OCI-LY7 (cell line): ENCODE measurements around the gene ATP1A2. TPM values are rescaled to one million over a fixed set of nuclear protein-coding genes. Genes with fewer than 3 reads are reported as not detected.
A peak's percentile ranks its signal among the peaks of the same experiment; 100 is the strongest.

Source experiments
- BruUV-seq: library from RNA; stranded (reverse); fragments of 400-500 nt; replicated peaks from 2 replicates; lab custom pipeline; 2021; lab: Mats Ljungman, UMichigan
- CTCF ChIA-PET: fragments of 300-600 bp; sonication (Branson Sonifier 250); formaldehyde crosslinking; loops from one replicate; lab custom pipeline; 2022; ENCODE audit warnings: antibody characterized with exemption; ENCODE audit not compliant: unreplicated experiment; lab: Charles Lee
- POLR2A ChIA-PET: fragments of 300-600 bp; sonication (Branson Sonifier 250); formaldehyde crosslinking; loops from one replicate; lab custom pipeline; 2022; ENCODE audit warnings: antibody characterized with exemption; lab: Charles Lee
- DNase-seq: peaks from one replicate; pipeline ENCODE4 v3.0.0-alpha.2; 2015; ENCODE audit warnings: low spot score
- H2AFZ ChIP-seq: fragments of 200-600 bp; sonication (generic), shearing (Covaris generic); 2 replicates; pipeline ENCODE4 v1.6.1; 2014; ENCODE audit warnings: mild to moderate bottlenecking, antibody characterized with exemption, low read length, moderate library complexity
- H3K27ac ChIP-seq: fragments of 200-600 bp; sonication (generic); 2 replicates; pipeline ENCODE4 v1.5.1; 2014; ENCODE audit warnings: mixed run types, low read depth, mild to moderate bottlenecking, moderate library complexity, low read length, inconsistent platforms; ENCODE audit not compliant: poor library complexity, severe bottlenecking
- H3K36me3 ChIP-seq: fragments of 200-600 bp; sonication (generic); 2 replicates; pipeline ENCODE4 v1.6.1; 2014; ENCODE audit warnings: mild to moderate bottlenecking, antibody characterized with exemption, low read length, moderate library complexity, mixed read lengths; ENCODE audit not compliant: insufficient read depth
- H3K4me1 ChIP-seq: fragments of 200-600 bp; sonication (generic); 2 replicates; pipeline ENCODE4 v1.5.1; 2014; ENCODE audit warnings: mild to moderate bottlenecking, low read length; ENCODE audit not compliant: insufficient read depth, poor library complexity, severe bottlenecking
- H3K4me2 ChIP-seq: fragments of 200-600 bp; sonication (generic); 2 replicates; pipeline ENCODE4 v1.6.1; 2014; ENCODE audit warnings: mild to moderate bottlenecking, low read length
- H3K4me3 ChIP-seq: fragments of 200-600 bp; sonication (generic); 2 replicates; pipeline ENCODE4 v1.5.1; 2014; ENCODE audit warnings: mild to moderate bottlenecking, low read depth, low read length; ENCODE audit not compliant: poor library complexity, severe bottlenecking
- H3K79me2 ChIP-seq: fragments of 200-600 bp; sonication (generic); 2 replicates; pipeline ENCODE4 v1.6.1; 2016; ENCODE audit warnings: low read depth, mild to moderate bottlenecking, low read length, moderate library complexity, mixed read lengths; ENCODE audit not compliant: insufficient read depth
- H3K9me2 ChIP-seq: fragments of 200-600 bp; sonication (generic); 2 replicates; pipeline ENCODE4 v1.6.1; 2016; ENCODE audit warnings: mild to moderate bottlenecking, low read length, mixed read lengths; ENCODE audit not compliant: insufficient read depth
- H3K9me3 ChIP-seq: fragments of 200-600 bp; sonication (generic); 2 replicates; pipeline ENCODE4 v1.6.1; 2014; ENCODE audit warnings: mild to moderate bottlenecking, mixed run types, low read length, mixed read lengths
- H4K20me1 ChIP-seq: fragments of 200-600 bp; sonication (generic); 2 replicates; pipeline ENCODE4 v1.6.1; 2014; ENCODE audit warnings: mild to moderate bottlenecking, antibody characterized with exemption, low read length, moderate library complexity, mixed read lengths; ENCODE audit not compliant: insufficient read depth
- EZH2phosphoT487 ChIP-seq: fragments of 200-600 bp; sonication (generic); IDR thresholded peaks from 2 replicates; pipeline ENCODE4 v1.6.1; 2018; ENCODE audit warnings: low read depth, borderline replicate concordance, mild to moderate bottlenecking, mixed run types, antibody characterized with exemption, low read length, moderate library complexity, mixed read lengths
- intact Hi-C: fragments of 100-400 bp; cut with micrococcal nuclease; formaldehyde crosslinking; loops from one replicate; pipeline ENCODE4 v1.10.0; 2022; ENCODE audit not compliant: unreplicated experiment
- total RNA-seq, 2 experiments: library from RNA; depleted of rRNA in 1 of 2; stranded (reverse); fragments of >200 nt in 1 of 2; shearing (Covaris generic) in 1 of 2; gene quantifications; 2 replicates each; pipeline ENCODE4 v1.2.3, GENCODE V29; 2014 to 2022
- TF ChIP-seq, protein P1 (sequence below): fragments of 200-600 bp; sonication (generic); conservative IDR thresholded peaks from 2 replicates; pipeline ENCODE4 v1.5.1; 2014; ENCODE audit warnings: mild to moderate bottlenecking, antibody characterized with exemption, low read length, moderate library complexity, mixed read lengths

Gene ATP1A2
- total RNA-seq, 2 experiments from 2014 or later, result not detected

DNA sequence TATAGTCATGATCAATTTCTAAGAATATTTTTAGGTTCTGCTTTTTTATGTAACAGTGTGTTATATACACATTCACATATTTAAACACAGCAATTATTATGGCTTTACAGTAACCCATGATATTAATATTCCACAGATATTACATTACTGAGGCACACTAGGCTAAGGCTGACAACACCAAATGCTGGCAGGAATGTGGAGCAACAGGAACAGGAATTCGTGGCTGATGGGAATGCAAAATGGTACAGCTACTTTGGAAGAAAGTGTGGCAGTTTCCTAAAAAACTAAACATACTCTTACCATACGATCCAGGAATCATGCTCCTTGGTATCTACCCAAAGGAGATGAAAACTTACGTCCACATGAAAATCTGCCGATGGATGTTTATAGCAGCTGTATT is 36.1 kb upstream of the ATP1A2 start:
- H3K9me3 ChIP-seq, result no peaks in the 10 kb centered on the region
- H3K4me1 ChIP-seq, result no peaks in the 10 kb centered on the region
- intact Hi-C loops, result loop anchor here (2.0 to 5.0 kb wide), 2 partner anchors 47 to 143 kb away; partner anchors contain the start of gene PIGM
- no peak overlapping the region for H3K4me3 ChIP-seq
- no peak overlapping the region for H3K4me2 ChIP-seq
- TF ChIP-seq, protein P1, sequence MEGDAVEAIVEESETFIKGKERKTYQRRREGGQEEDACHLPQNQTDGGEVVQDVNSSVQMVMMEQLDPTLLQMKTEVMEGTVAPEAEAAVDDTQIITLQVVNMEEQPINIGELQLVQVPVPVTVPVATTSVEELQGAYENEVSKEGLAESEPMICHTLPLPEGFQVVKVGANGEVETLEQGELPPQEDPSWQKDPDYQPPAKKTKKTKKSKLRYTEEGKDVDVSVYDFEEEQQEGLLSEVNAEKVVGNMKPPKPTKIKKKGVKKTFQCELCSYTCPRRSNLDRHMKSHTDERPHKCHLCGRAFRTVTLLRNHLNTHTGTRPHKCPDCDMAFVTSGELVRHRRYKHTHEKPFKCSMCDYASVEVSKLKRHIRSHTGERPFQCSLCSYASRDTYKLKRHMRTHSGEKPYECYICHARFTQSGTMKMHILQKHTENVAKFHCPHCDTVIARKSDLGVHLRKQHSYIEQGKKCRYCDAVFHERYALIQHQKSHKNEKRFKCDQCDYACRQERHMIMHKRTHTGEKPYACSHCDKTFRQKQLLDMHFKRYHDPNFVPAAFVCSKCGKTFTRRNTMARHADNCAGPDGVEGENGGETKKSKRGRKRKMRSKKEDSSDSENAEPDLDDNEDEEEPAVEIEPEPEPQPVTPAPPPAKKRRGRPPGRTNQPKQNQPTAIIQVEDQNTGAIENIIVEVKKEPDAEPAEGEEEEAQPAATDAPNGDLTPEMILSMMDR, result no peak
- no peak for TF ChIP-seq EZH2phosphoT487
- H3K9me2 ChIP-seq, result no peaks in the 10 kb centered on the region
- no peak overlapping the region for H3K27ac ChIP-seq
- no peaks in the 10 kb centered on the region for H3K79me2 ChIP-seq
- DNase-seq, result no peak
- H2AFZ ChIP-seq, result no peak overlapping the region
- BruUV-seq, result no TSS peak
- peaks cover 5% of the 10 kb centered on the region for H3K36me3 ChIP-seq
- POLR2A ChIA-PET, result interaction anchor here (1.2 to 2.5 kb wide), 2 partner anchors 19 to 28 kb away, joined by 3 to 7 read pairs; partner anchors contain the start of gene IGSF8
- CTCF ChIA-PET, result interaction anchor here (1.4 to 3.4 kb wide), 3 partner anchors 10 to 33 kb away, joined by 5 to 19 read pairs (median 6); partner anchors contain the start of gene KCNJ10
- no peaks in the 10 kb centered on the region for H4K20me1 ChIP-seq

DNA sequence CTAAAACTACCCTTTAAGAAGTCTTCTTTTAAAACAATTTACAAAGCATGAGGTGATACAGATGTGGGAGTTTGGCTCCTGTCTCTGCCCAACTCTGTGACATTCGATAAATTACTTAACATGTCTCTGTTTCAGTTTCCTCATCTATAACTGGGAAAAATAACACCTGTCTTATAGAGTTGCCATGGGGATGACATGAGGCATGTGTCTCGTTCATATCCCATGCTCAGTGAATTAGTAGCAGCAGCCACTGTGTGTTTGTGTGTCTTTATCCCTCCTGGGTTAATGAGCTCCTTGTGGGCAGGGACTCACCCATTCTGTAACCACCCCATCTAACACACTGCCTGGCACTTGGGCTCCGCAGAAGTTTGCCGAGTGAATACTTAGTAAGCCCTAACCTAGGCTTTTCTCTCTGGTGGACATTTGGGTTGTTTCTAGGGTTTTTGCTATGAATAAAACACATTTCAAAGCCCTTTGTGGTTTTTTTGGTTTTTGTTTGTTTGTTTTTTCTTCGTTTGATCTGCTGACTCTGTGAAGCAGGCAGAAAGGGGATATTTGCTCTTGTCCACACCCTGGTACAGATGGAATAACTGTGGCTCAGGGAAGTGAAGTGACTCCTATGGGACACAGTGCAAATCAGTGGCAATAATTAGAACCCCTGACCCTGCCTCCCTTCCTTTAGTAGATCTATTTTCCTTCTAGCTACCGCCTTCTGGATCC is 35.0 kb upstream of the ATP1A2 start:
- Histone ChIP-seq H3K4me3 (no peak overlapping the region), H3K36me3 (peaks cover 14% of the 10 kb centered on the region), H2AFZ (no peak overlapping the region), H4K20me1 (no peaks in the 10 kb centered on the region), H3K9me2 (no peaks in the 10 kb centered on the region), H3K79me2 (no peaks in the 10 kb centered on the region), H3K27ac (no peak overlapping the region), H3K4me1 (no peaks in the 10 kb centered on the region), H3K9me3 (no peaks in the 10 kb centered on the region), H3K4me2 (no peak overlapping the region)
- intact Hi-C loops, result no loop called here
- TF ChIP-seq EZH2phosphoT487, result no peak
- TF ChIP-seq, protein P1, result no peak
- ChIA-PET CTCF (interaction anchor here (0.6 to 3.4 kb wide), 3 partner anchors 13 to 80 kb away, joined by 3 to 19 read pairs (median 6); no protein-coding TSS in a partner anchor), POLR2A (interaction anchor here (0.6 to 1.3 kb wide), 3 partner anchors 16 to 1330 kb away, joined by 3 to 5 read pairs (median 3); no protein-coding TSS in a partner anchor)
- DNase-seq, result no peak
- BruUV-seq, result TSS peak; percentile 41
